WTC11 (cell line): ENCODE data around the gene PRDM15. TPM values are rescaled to one million over a fixed set of nuclear protein-coding genes. Genes with fewer than 3 reads are reported as not detected.

Experiments used
- ATAC-seq: fragments of 200-7000 bp; cut with Tn5 transposase; 2 replicates; pipeline ENCODE4 v1.10.0; 2021; ENCODE audit warnings: mild to moderate bottlenecking, moderate library complexity
- CTCF ChIA-PET: fragments of 300-600 bp; sonication (Branson Sonifier 250); formaldehyde crosslinking; loops from one replicate; lab custom pipeline; 2021; ENCODE audit warnings: antibody characterized with exemption; lab: Charles Lee
- POLR2A ChIA-PET: fragments of 350-600 bp; sonication (Branson Sonifier 250); formaldehyde crosslinking; loops from one replicate; lab custom pipeline; 2021; ENCODE audit warnings: antibody characterized with exemption; lab: Charles Lee
- DNase-seq: peaks from one replicate; pipeline ENCODE4 v3.0.0; 2021; ENCODE audit warnings: low spot score
- H3K27ac Mint-ChIP-seq: 2 replicates; pipeline ENCODE4 v1.8.0; 2021; ENCODE audit warnings: mixed read lengths
- H3K27me3 Mint-ChIP-seq: 2 replicates; pipeline ENCODE4 v1.8.0; 2021; ENCODE audit warnings: low read depth, mild to moderate bottlenecking, moderate library complexity, mixed read lengths
- H3K36me3 Mint-ChIP-seq: 2 replicates; pipeline ENCODE4 v1.8.0; 2021; ENCODE audit warnings: mixed read lengths
- H3K4me1 Mint-ChIP-seq: 2 replicates; pipeline ENCODE4 v1.8.0; 2022; ENCODE audit warnings: mixed read lengths
- H3K4me3 Mint-ChIP-seq: 2 replicates; pipeline ENCODE4 v1.8.0; 2021; ENCODE audit warnings: mild to moderate bottlenecking, moderate library complexity, mixed read lengths
- H3K9me3 Mint-ChIP-seq: 2 replicates; pipeline ENCODE4 v1.8.0; 2021; ENCODE audit warnings: mixed read lengths
- AFF4 ChIP-seq: sonication (generic); formaldehyde crosslinking; IDR thresholded peaks from 2 replicates; pipeline ENCODE4 v1.8.1; 2023; ENCODE audit warnings: mild to moderate bottlenecking, missing genetic modification reagents, borderline replicate concordance
- AR ChIP-seq: fragments of 250-450 bp; sonication (Bioruptor Pico); IDR thresholded peaks from 2 replicates; pipeline ENCODE4 v1.9.0; 2021; ENCODE audit warnings: mild to moderate bottlenecking
- ARID4B ChIP-seq: sonication (generic); formaldehyde crosslinking; IDR thresholded peaks from 2 replicates; pipeline ENCODE4 v1.8.0; 2023; ENCODE audit warnings: missing genetic modification reagents, mild to moderate bottlenecking, borderline replicate concordance
- ATF1 ChIP-seq: sonication (generic); formaldehyde crosslinking; IDR thresholded peaks from 2 replicates; pipeline ENCODE4 v1.8.1; 2023; ENCODE audit warnings: mild to moderate bottlenecking, moderate library complexity, missing genetic modification reagents
- CBFB ChIP-seq: sonication (generic); formaldehyde crosslinking; IDR thresholded peaks from 2 replicates; pipeline ENCODE4 v1.8.1; 2022; ENCODE audit warnings: mild to moderate bottlenecking, low read depth, missing genetic modification reagents
- E2F5 ChIP-seq: sonication (generic); formaldehyde crosslinking; IDR thresholded peaks from 2 replicates; pipeline ENCODE4 v1.8.1; 2022; ENCODE audit warnings: mild to moderate bottlenecking, moderate library complexity, missing genetic modification reagents
- ELF4 ChIP-seq: sonication (generic); formaldehyde crosslinking; IDR thresholded peaks from 2 replicates; pipeline ENCODE4 v1.8.1; 2022; ENCODE audit warnings: low read depth, mild to moderate bottlenecking, moderate library complexity, missing genetic modification reagents
- ESRRA ChIP-seq: sonication (generic); formaldehyde crosslinking; IDR thresholded peaks from 2 replicates; pipeline ENCODE4 v1.8.1; 2022; ENCODE audit warnings: mild to moderate bottlenecking, missing genetic modification reagents, borderline replicate concordance
- FOXP1 ChIP-seq: sonication (generic); formaldehyde crosslinking; IDR thresholded peaks from 2 replicates; pipeline ENCODE4 v1.8.0; 2022; ENCODE audit warnings: missing genetic modification reagents, mild to moderate bottlenecking, moderate library complexity, borderline replicate concordance
- GABPB1 ChIP-seq: sonication (generic); formaldehyde crosslinking; IDR thresholded peaks from 2 replicates; pipeline ENCODE4 v1.8.1; 2023; ENCODE audit warnings: mild to moderate bottlenecking, missing genetic modification reagents
- JAZF1 ChIP-seq: fragments of 250-450 bp; sonication (Bioruptor Pico); IDR thresholded peaks from 2 replicates; pipeline ENCODE4 v1.9.0; 2021; ENCODE audit warnings: moderate library complexity, mild to moderate bottlenecking, inconsistent platforms
- KAT7 ChIP-seq: sonication (generic); formaldehyde crosslinking; IDR thresholded peaks from 2 replicates; pipeline ENCODE4 v1.8.1; 2023; ENCODE audit warnings: missing genetic modification reagents, mild to moderate bottlenecking, borderline replicate concordance
- MAX ChIP-seq: sonication (generic); formaldehyde crosslinking; IDR thresholded peaks from 2 replicates; pipeline ENCODE4 v1.8.0; 2022; ENCODE audit warnings: mild to moderate bottlenecking, missing genetic modification reagents
- NR2C2 ChIP-seq: sonication (generic); formaldehyde crosslinking; IDR thresholded peaks from 2 replicates; pipeline ENCODE4 v1.8.0; 2022; ENCODE audit warnings: mild to moderate bottlenecking, missing genetic modification reagents
- PRRX2 ChIP-seq: fragments of 250-450 bp; sonication (Bioruptor Pico); IDR thresholded peaks from 2 replicates; pipeline ENCODE4 v1.8.0; 2021; ENCODE audit warnings: mild to moderate bottlenecking
- TEAD4 ChIP-seq: sonication (generic); formaldehyde crosslinking; IDR thresholded peaks from 2 replicates; pipeline ENCODE4 v1.8.0; 2022; ENCODE audit warnings: mild to moderate bottlenecking, missing genetic modification reagents
- TP53 ChIP-seq: sonication (generic); formaldehyde crosslinking; IDR thresholded peaks from 2 replicates; pipeline ENCODE4 v1.8.1; 2023; ENCODE audit warnings: mild to moderate bottlenecking, missing genetic modification reagents
- ZMAT4 ChIP-seq: fragments of 250-450 bp; sonication (Bioruptor Pico); IDR thresholded peaks from 2 replicates; pipeline ENCODE4 v1.9.0; 2021; ENCODE audit warnings: mild to moderate bottlenecking
- ZNF121 ChIP-seq: sonication (generic); formaldehyde crosslinking; IDR thresholded peaks from 2 replicates; pipeline ENCODE4 v1.8.0; 2023; ENCODE audit warnings: missing genetic modification reagents
- ZNF232 ChIP-seq: sonication (generic); formaldehyde crosslinking; IDR thresholded peaks from 2 replicates; pipeline ENCODE4 v1.8.0; 2022; ENCODE audit warnings: mild to moderate bottlenecking, missing genetic modification reagents
- ZNF423 ChIP-seq: fragments of 250-450 bp; sonication (Bioruptor Pico); IDR thresholded peaks from 2 replicates; pipeline ENCODE4 v2.1.2; 2022; ENCODE audit warnings: mild to moderate bottlenecking, moderate library complexity
- ZNF512 ChIP-seq: sonication (generic); formaldehyde crosslinking; IDR thresholded peaks from 2 replicates; pipeline ENCODE4 v1.8.1; 2022; ENCODE audit warnings: missing genetic modification reagents, borderline replicate concordance
- total RNA-seq: library from RNA; stranded (reverse); gene quantifications from 3 replicates; pipeline ENCODE4 v1.2.3, GENCODE V29; 2021

Gene PRDM15
- total RNA-seq, 1 experiment from 2014 or later: 12.9 TPM

- no peak for TF ChIP-seq ZNF232 (CRISPR knock-in tag)
- no peak for TF ChIP-seq NR2C2 (CRISPR knock-in tag)
- no peak for TF ChIP-seq CBFB (CRISPR knock-in tag)
- no peak for TF ChIP-seq ZNF423 (CRISPR knock-in tag)
- no peak for TF ChIP-seq ARID4B (CRISPR knock-in tag)
- TF ChIP-seq MAX (CRISPR knock-in tag): no peak
- TF ChIP-seq ATF1 (CRISPR knock-in tag): no peak
- no peak for TF ChIP-seq GABPB1 (CRISPR knock-in tag)
- TF ChIP-seq TEAD4 (CRISPR knock-in tag): no peak
- TF ChIP-seq ZMAT4 (CRISPR knock-in tag): no peak
- TF ChIP-seq E2F5 (CRISPR knock-in tag): no peak
- TF ChIP-seq AR: no peak
- no peak for TF ChIP-seq ZNF512 (CRISPR knock-in tag)
- TF ChIP-seq JAZF1 (CRISPR knock-in tag): no peak
- H3K4me1 Mint-ChIP-seq: peaks cover 42% of the 10 kb centered on the region
- no peak overlapping the region for H3K27ac Mint-ChIP-seq
- ChIA-PET POLR2A (interaction anchor here (0.9 kb wide), 1 partner anchor 11 kb away, joined by 4 read pairs; no protein-coding TSS in a partner anchor), CTCF (interaction anchor here (1.7 to 7.3 kb wide), 2 partner anchors 28 to 137 kb away, joined by 10 to 49 read pairs; no protein-coding TSS in a partner anchor)
- no peaks in the 10 kb centered on the region; the same call in 1 of the 2 replicates for H3K27me3 Mint-ChIP-seq
- no peaks in the 10 kb centered on the region for H3K9me3 Mint-ChIP-seq
- ATAC-seq (no peak), DNase-seq (no peak)
- peaks cover 30% of the 10 kb centered on the region for H3K36me3 Mint-ChIP-seq
- H3K4me3 Mint-ChIP-seq: no peak overlapping the region
Measured at GRCh38 chr21:41750051-41750450, 129.1 kb downstream of the PRDM15 start.

- Mint-ChIP-seq H3K4me3 (no peak overlapping the region), H3K9me3 (no peaks in the 10 kb centered on the region), H3K4me1 (peaks cover 36% of the 10 kb centered on the region), H3K27me3 (no peaks in the 10 kb centered on the region), H3K36me3 (peaks cover 35% of the 10 kb centered on the region), H3K27ac (no peak overlapping the region)
- ChIA-PET POLR2A (interaction anchor here (0.9 kb wide), 1 partner anchor 12 kb away, joined by 4 read pairs; no protein-coding TSS in a partner anchor), CTCF (interaction anchor here (1.5 to 1.7 kb wide), 2 partner anchors 29 to 136 kb away, joined by 9 to 10 read pairs; no protein-coding TSS in a partner anchor)
- ATAC-seq (no peak), DNase-seq (no peak)
- no peak for TF ChIP-seq KAT7 (CRISPR knock-in tag)
- no peak for TF ChIP-seq PRRX2 (CRISPR knock-in tag)
- no peak for TF ChIP-seq ELF4 (CRISPR knock-in tag)
- no peak for TF ChIP-seq TP53
- TF ChIP-seq AFF4 (CRISPR knock-in tag): no peak
- no peak for TF ChIP-seq ESRRA
- TF ChIP-seq ZNF121 (CRISPR knock-in tag): no peak
- TF ChIP-seq FOXP1: no peak
Measured at GRCh38 chr21:41749286-41749685, 129.9 kb downstream of the PRDM15 start.
